GM20000 (cell line): ENCODE results near the gene PEA15.

Experiments used
- DNase-seq: peaks from one replicate; pipeline ENCODE4 v3.0.0; 2012; ENCODE audit warnings: low spot score
- CTCF ChIP-seq: IDR thresholded peaks from 2 replicates; pipeline ENCODE4 v1.5.1; 2012; ENCODE audit warnings: mild to moderate bottlenecking, control low read depth; ENCODE audit errors: extremely low read depth, missing control alignments

Gene PEA15

GRCh38 chr1:160239582-160240299, 34.6 kb downstream of the PEA15 start:
- TF ChIP-seq CTCF = no peak
- DNase-seq = no peak

- DNase-seq = no peak
- no peak for TF ChIP-seq CTCF
These were observed 38.6 kb downstream of the PEA15 start for GRCh38 chr1:160243767-160244166.

- no peak for TF ChIP-seq CTCF
- DNase-seq = no peak
These were observed 39.0 kb downstream of the PEA15 start for GRCh38 chr1:160244209-160244608.

GRCh38 chr1:160245434-160245833, 40.2 kb downstream of the PEA15 start:
- no peak for TF ChIP-seq CTCF
- DNase-seq = no peak

GRCh38 chr1:160247053-160247452, 41.9 kb downstream of the PEA15 start:
- no peak for DNase-seq
- no peak for TF ChIP-seq CTCF

GRCh38 chr1:160251011-160251410, 45.8 kb downstream of the PEA15 start:
- no peak for TF ChIP-seq CTCF
- DNase-seq = no peak

GRCh38 chr1:160251687-160252526, 46.7 kb downstream of the PEA15 start:
- peak; percentile 54 for TF ChIP-seq CTCF
- peak; percentile 60 for DNase-seq
